Lower leg skin (tissue), 3 donors: ENCODE results near the gene ARNT2.

ENCODE experiments used
- POLR2A ChIP-seq, 2 donors: fragments of 450-650 bp; IDR thresholded peaks; one replicate each; pipeline ENCODE4 v1.6.1; 2016 to 2017; ENCODE audit warnings: antibody characterized with exemption in 2 of 2, mild to moderate bottlenecking in 1 of 2, moderate library complexity in 1 of 2
- TF ChIP-seq, protein P1 (sequence below), 3 donors: fragments of 450-650 bp; IDR thresholded peaks; one replicate each; pipeline ENCODE4 v1.5.1; 2016; ENCODE audit warnings: antibody characterized with exemption in 3 of 3, mild to moderate bottlenecking in 3 of 3, moderate library complexity in 2 of 3

DNA sequence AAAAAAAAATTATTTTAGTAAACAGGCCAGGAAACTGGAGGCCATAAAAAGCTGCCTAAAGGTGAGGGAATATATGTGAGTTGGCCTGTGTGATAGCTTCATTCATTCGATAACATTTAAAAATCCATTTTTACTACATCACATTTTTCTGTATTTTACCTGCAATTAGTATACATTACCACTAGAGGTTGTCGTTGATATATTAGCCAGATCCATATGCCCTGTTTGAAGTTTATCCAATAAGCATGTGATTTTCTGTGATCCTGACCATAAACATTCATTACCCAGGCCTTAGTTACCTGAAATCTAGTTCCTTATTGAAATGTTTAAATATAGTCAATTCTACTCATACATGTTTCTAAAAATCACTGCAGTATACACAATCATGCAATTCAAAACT is 71.4 kb downstream of the ARNT2 start:
- TF ChIP-seq, protein P1, sequence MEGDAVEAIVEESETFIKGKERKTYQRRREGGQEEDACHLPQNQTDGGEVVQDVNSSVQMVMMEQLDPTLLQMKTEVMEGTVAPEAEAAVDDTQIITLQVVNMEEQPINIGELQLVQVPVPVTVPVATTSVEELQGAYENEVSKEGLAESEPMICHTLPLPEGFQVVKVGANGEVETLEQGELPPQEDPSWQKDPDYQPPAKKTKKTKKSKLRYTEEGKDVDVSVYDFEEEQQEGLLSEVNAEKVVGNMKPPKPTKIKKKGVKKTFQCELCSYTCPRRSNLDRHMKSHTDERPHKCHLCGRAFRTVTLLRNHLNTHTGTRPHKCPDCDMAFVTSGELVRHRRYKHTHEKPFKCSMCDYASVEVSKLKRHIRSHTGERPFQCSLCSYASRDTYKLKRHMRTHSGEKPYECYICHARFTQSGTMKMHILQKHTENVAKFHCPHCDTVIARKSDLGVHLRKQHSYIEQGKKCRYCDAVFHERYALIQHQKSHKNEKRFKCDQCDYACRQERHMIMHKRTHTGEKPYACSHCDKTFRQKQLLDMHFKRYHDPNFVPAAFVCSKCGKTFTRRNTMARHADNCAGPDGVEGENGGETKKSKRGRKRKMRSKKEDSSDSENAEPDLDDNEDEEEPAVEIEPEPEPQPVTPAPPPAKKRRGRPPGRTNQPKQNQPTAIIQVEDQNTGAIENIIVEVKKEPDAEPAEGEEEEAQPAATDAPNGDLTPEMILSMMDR (IDR thresholded peaks at IDR 0.05) = no peak
- TF ChIP-seq POLR2A (IDR thresholded peaks at IDR 0.05) = no peak
